ENCODE results near the gene COMT.

- TF ChIP-seq CTCF (conservative IDR thresholded peaks at IDR 0.05; ENCODE audit: low read length) (no peak), EZH2phosphoT487 (IDR thresholded peaks at IDR 0.05; ENCODE audit: borderline replicate concordance, low read depth, low read length) (no peak)
These were observed 69.8 kb downstream of the COMT start for GRCh38 chr22:20011123-20011992.
